GM12878 (cell line): ENCODE data around the gene NKD2. TPM values are rescaled to one million over a fixed set of nuclear protein-coding genes. Genes with fewer than 3 reads are reported as not detected.

Source experiments
- ATAC-seq: fragments of 200-7000 bp; cut with Tn5 transposase; 3 replicates; pipeline ENCODE4 v1.9.1; 2020; ENCODE audit warnings: mild to moderate bottlenecking, moderate library complexity
- BruUV-seq: library from RNA; stranded (reverse); fragments of 400-500 nt; replicated peaks from 2 replicates; lab custom pipeline; 2021; lab: Mats Ljungman, UMichigan
- CTCF ChIA-PET: fragments of 300-600 bp; sonication (Branson Sonifier 250); formaldehyde crosslinking; extraction: SDS; loops from one replicate; lab custom pipeline; 2021; ENCODE audit warnings: inconsistent platforms; lab: Yijun Ruan, JAX
- POLR2A ChIA-PET: fragments of 350-600 bp; formaldehyde crosslinking; extraction: SDS; loops from one replicate; lab custom pipeline; 2021; ENCODE audit warnings: inconsistent platforms; lab: Charles Lee
- RAD21 ChIA-PET: fragments of 300-600 bp; sonication (Branson Sonifier 250); formaldehyde crosslinking; loops from one replicate; lab custom pipeline; 2023; ENCODE audit warnings: antibody characterized with exemption; ENCODE audit not compliant: unreplicated experiment; lab: Charles Lee
- SMC1A ChIA-PET: fragments of 300-600 bp; sonication (Branson Sonifier 250); formaldehyde crosslinking; loops from one replicate; lab custom pipeline; 2023; ENCODE audit not compliant: unreplicated experiment, uncharacterized antibody; lab: Charles Lee
- DNase-seq: peaks from one replicate; pipeline ENCODE4 v3.0.0-alpha.2; 2011; ENCODE audit warnings: low read depth, low spot score
- FAIRE-seq: peaks from 3 replicates; lab custom pipeline; 2011; peaks lifted over from hg19 to GRCh38; lab: Jason Lieb, UNC
- H2AFZ ChIP-seq: 2 replicates; pipeline ENCODE4 v1.6.0; 2011; ENCODE audit warnings: low read depth, low read length, control low read depth; ENCODE audit not compliant: control insufficient read depth
- H3K27ac ChIP-seq: 2 replicates; pipeline ENCODE4 v1.5.1; 2011; ENCODE audit warnings: control low read depth; ENCODE audit not compliant: control insufficient read depth, insufficient read depth
- H3K27me3 ChIP-seq, 2 experiments: replicated peaks in 1 of 2; 2 replicates each; pipeline versions ENCODE4 v1.6.0 to v1.6.1; 2011; ENCODE audit warnings: low read length in 1 of 2; ENCODE audit not compliant: control insufficient read depth in 2 of 2, insufficient read depth in 2 of 2
- H3K36me3 ChIP-seq, 2 experiments: 2 replicates each; pipeline ENCODE4 v1.5.1; 2011; ENCODE audit warnings: low read length in 1 of 2; ENCODE audit not compliant: control insufficient read depth in 2 of 2, insufficient read depth in 2 of 2
- H3K4me1 ChIP-seq: 2 replicates; pipeline ENCODE4 v1.6.1; 2011; ENCODE audit warnings: mild to moderate bottlenecking, low read length, moderate library complexity, mixed read lengths; ENCODE audit not compliant: control insufficient read depth, insufficient read depth
- H3K4me2 ChIP-seq: 2 replicates; pipeline ENCODE4 v1.6.0; 2011; ENCODE audit warnings: control low read depth; ENCODE audit not compliant: control insufficient read depth, insufficient read depth
- H3K4me3 ChIP-seq: fragments of 200-600 bp; sonication (generic); 2 replicates; pipeline ENCODE4 v1.5.1; 2016
- H3K79me2 ChIP-seq: 2 replicates; pipeline ENCODE4 v1.6.0; 2011; ENCODE audit warnings: low read length; ENCODE audit not compliant: control insufficient read depth, insufficient read depth
- H3K9ac ChIP-seq: 2 replicates; pipeline ENCODE4 v1.8.0; 2011; ENCODE audit warnings: low read length, control low read depth, mixed read lengths; ENCODE audit not compliant: control insufficient read depth, insufficient read depth
- H3K9me3 ChIP-seq: replicated peaks from 3 replicates; pipeline ENCODE4 v1.5.1; 2011; ENCODE audit warnings: mild to moderate bottlenecking, low read length; ENCODE audit not compliant: control insufficient read depth, insufficient read depth
- H4K20me1 ChIP-seq: 2 replicates; pipeline ENCODE4 v1.6.0; 2011; ENCODE audit not compliant: control insufficient read depth, insufficient read depth
- BRCA1 ChIP-seq: IDR thresholded peaks from 2 replicates; pipeline ENCODE4 v1.6.1; 2011; ENCODE audit warnings: low read depth, low read length, improper control_type of control experiment
- CHD1 ChIP-seq: IDR thresholded peaks from 2 replicates; pipeline ENCODE4 v1.6.1; 2012; ENCODE audit warnings: low read depth, low read length, improper control_type of control experiment
- MXI1 ChIP-seq: fragments of 150-350 bp; IDR thresholded peaks from 2 replicates; pipeline ENCODE4 v1.6.1; 2011; ENCODE audit warnings: low read depth, mild to moderate bottlenecking, inconsistent platforms, low read length, improper control_type of control experiment
- NFIC ChIP-seq: IDR thresholded peaks from 2 replicates; pipeline ENCODE4 v1.6.1; 2012; ENCODE audit warnings: low read depth, mild to moderate bottlenecking, inconsistent platforms, low read length, moderate library complexity
- NFYA ChIP-seq: IDR thresholded peaks from 2 replicates; pipeline ENCODE4 v1.6.1; 2011; ENCODE audit warnings: low read depth, mild to moderate bottlenecking, low read length, improper control_type of control experiment, borderline replicate concordance
- NR2C2 ChIP-seq: IDR thresholded peaks from 2 replicates; pipeline ENCODE4 v1.6.1; 2011; ENCODE audit warnings: borderline replicate concordance, low read depth; ENCODE audit not compliant: control insufficient read depth, insufficient read length
- PBX3 ChIP-seq: IDR thresholded peaks from 2 replicates; pipeline ENCODE4 v1.6.1; 2011; ENCODE audit warnings: mild to moderate bottlenecking, low read depth, low read length, moderate library complexity; ENCODE audit not compliant: insufficient replicate concordance
- POLR2AphosphoS5 ChIP-seq: IDR thresholded peaks from 2 replicates; pipeline ENCODE4 v1.6.1; 2011; ENCODE audit warnings: mild to moderate bottlenecking, low read length, inconsistent platforms
- RELA ChIP-seq: fragments of 450-650 bp; IDR thresholded peaks from 2 replicates; pipeline ENCODE4 v1.8.0; 2014; ENCODE audit warnings: borderline replicate concordance; ENCODE audit not compliant: partially characterized antibody
- ZNF622 ChIP-seq: fragments of 450-650 bp; IDR thresholded peaks from 2 replicates; pipeline ENCODE4 v1.6.1; 2017; ENCODE audit warnings: mild to moderate bottlenecking, inconsistent platforms
- WGBS: methylation state at CpG from one replicate; pipeline ENCODE4 v1.1.6; 2016; ENCODE audit warnings: low lambda C conversion rate; ENCODE audit not compliant: insufficient replicate concordance, insufficient coverage; ENCODE audit errors: missing lambda C conversion rate; 5-methylcytosine and 5-hydroxymethylcytosine counted together
- in situ Hi-C: fragments of 300-500 bp; cut with MboI; formaldehyde crosslinking; loops from 9 replicates; pipeline ENCODE4 v1.14.3; 2018; ENCODE audit warnings: mixed read lengths
- intact Hi-C: fragments of 100-400 bp; cut with micrococcal nuclease; formaldehyde crosslinking; loops from one replicate; pipeline ENCODE4 v1.14.2; 2022; ENCODE audit not compliant: unreplicated experiment
- polyA plus RNA-seq, 11 experiments: library from polyadenylated mRNA; depleted of rRNA in 4 of 11; unstranded in 6 of 11; stranded (reverse) in 5 of 11; fragments of >200 nt; fragmentation: Nextera tagmentation in 4 of 11; fragmentation: Illumina TruSeq in 1 of 11; extraction: Ambion mirVana in 4 of 11; extraction: Trizol in 1 of 11; gene quantifications; 1 replicate in 1 of 11; 2 replicates in 10 of 11; pipeline versions ENCODE4 v1.2.1 to v1.2.3, GENCODE V29; 2011 to 2016; ENCODE audit warnings: inconsistent platforms in 2 of 11, missing spikeins in 2 of 11, low read depth in 1 of 11
- total RNA-seq, 4 experiments: library from RNA; depleted of rRNA in 3 of 4; stranded (reverse); fragments of >200 nt in 3 of 4; fragmentation: Illumina TruSeq in 1 of 4; extraction: Trizol in 1 of 4; gene quantifications; 2 replicates each; pipeline versions ENCODE4 v1.2.1 to v1.2.3, GENCODE V29; 2013 to 2021

NKD2 gene
- total and polyA plus RNA-seq, 10 of the 15 experiments (the other 5 are each of a cell fraction or from before 2014, with no cell fraction given) = 0.20 to 0.83 (median 0.26) TPM; not detected in 7

DNA sequence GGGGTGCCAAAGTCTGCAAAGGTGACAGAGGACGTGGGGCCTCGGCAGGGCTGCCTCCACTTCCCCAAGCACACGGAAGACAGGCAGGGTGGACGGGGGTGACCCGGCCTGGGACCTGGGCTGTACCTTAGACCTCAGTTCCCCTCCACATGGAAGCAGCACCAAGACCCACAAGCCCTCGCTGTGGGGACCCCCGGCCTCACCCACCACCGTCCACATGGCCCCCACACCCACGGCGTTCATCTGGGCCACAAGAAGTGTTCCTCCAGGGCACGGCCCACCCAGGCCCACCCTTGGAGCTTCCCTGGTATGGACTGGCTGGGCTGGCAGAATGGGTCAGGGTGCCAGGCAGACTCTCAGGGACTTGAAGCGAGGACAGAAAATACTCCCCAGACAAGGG, 45.8 kb upstream of the NKD2 start:
- H3K27me3 ChIP-seq = peaks cover 0 to 3% of the 10 kb centered on the region in 2 experiments; a peak in 2 of 4 replicates
- CTCF ChIA-PET = no interaction called here
- no peaks in the 10 kb centered on the region for H3K79me2 ChIP-seq
- FAIRE-seq (no peak), DNase-seq (no peak), ATAC-seq (no peak)
- in situ Hi-C loops (no loop called here), intact Hi-C loops (no loop called here)
- no peaks in the 10 kb centered on the region for H4K20me1 ChIP-seq
- SMC1A ChIA-PET = no interaction called here
- no peak overlapping the region for H3K4me2 ChIP-seq
- H3K36me3 ChIP-seq = no peaks in the 10 kb centered on the region
- 40% methylated on average over 11 of the region's 12 CpGs for WGBS
- BruUV-seq = no TSS peak
- no peak for TF ChIP-seq NFYA
- no peak for TF ChIP-seq NFIC
- no peak for TF ChIP-seq MXI1
- no peak for TF ChIP-seq CHD1
- TF ChIP-seq NR2C2 = no peak
- no peak for TF ChIP-seq POLR2AphosphoS5
- H3K9me3 ChIP-seq = no peaks in the 10 kb centered on the region
- peaks cover 20% of the 10 kb centered on the region for H3K4me1 ChIP-seq
- H2AFZ ChIP-seq = no peak overlapping the region
- H3K27ac ChIP-seq = peak overlapping the region; percentile 22; the same call in 1 of the 2 replicates
- POLR2A ChIA-PET = interaction anchor here (0.5 kb wide), 1 partner anchor 706 kb away, joined by 3 read pairs; no protein-coding TSS in a partner anchor
- RAD21 ChIA-PET = interaction anchor here (0.6 kb wide), 1 partner anchor 387 kb away, joined by 3 read pairs; no protein-coding TSS in a partner anchor
- H3K9ac ChIP-seq = no peak overlapping the region
- H3K4me3 ChIP-seq = no peak overlapping the region

GRCh38 chr5:963310-963672, 45.3 kb upstream of the NKD2 start:
- Histone ChIP-seq H4K20me1 (no peaks in the 10 kb centered on the region), H3K4me3 (no peak overlapping the region), H3K9ac (peak overlapping the region; percentile 47; the same call in 1 of the 2 replicates), H3K4me1 (peaks cover 17% of the 10 kb centered on the region), H3K9me3 (no peaks in the 10 kb centered on the region), H3K27ac (peak overlapping the region; percentile 22; the same call in 1 of the 2 replicates), H3K79me2 (no peaks in the 10 kb centered on the region), H2AFZ (peak overlapping the region; percentile 59; the same call in 1 of the 2 replicates), H3K36me3 (no peaks in the 10 kb centered on the region), H3K27me3 (peaks cover 0 to 3% of the 10 kb centered on the region in 2 experiments; a peak in 2 of 4 replicates), H3K4me2 (peak overlapping the region; percentile 65; the same call in 1 of the 2 replicates)
- ChIA-PET POLR2A (no interaction called here), SMC1A (no interaction called here), RAD21 (interaction anchor here (0.6 kb wide), 1 partner anchor 388 kb away, joined by 3 read pairs; no protein-coding TSS in a partner anchor), CTCF (no interaction called here)
- ATAC-seq = no peak; the same call in 2 of the 3 replicates
- BruUV-seq = no TSS peak
- no peak for DNase-seq
- intact Hi-C loops = no loop called here
- in situ Hi-C loops = no loop called here
- TF ChIP-seq ZNF622 = no peak
- TF ChIP-seq RELA = no peak
- no peak for TF ChIP-seq PBX3
- TF ChIP-seq BRCA1 = no peak
- no peak for FAIRE-seq
- 18% methylated on average over 10 of the region's 10 CpGs for WGBS
